Measurements from ENCODE around the gene TAS2R60. TPM values are rescaled to one million over a fixed set of nuclear protein-coding genes. Genes with fewer than 3 reads are reported as not detected.

The TAS2R60 gene
- total and polyA plus RNA-seq, 2 of the 4 experiments (the other 2 are of a cell fraction), result not detected

- H3K4me2 ChIP-seq (ENCODE audit: low read depth, low read length), result no peak overlapping the region
- ATAC-seq (ENCODE audit: low read depth) (peak; percentile 48), DNase-seq (no peak)
- WGBS, 2 experiments (ENCODE audit: extremely low coverage in 2 of 2, insufficient read length in 1 of 2), result no CpG with 5 or more reads among the region's 1 CpG
- no peak overlapping the region for H3K14ac ChIP-seq (replicated peaks; ENCODE audit: low read depth, low read length)
- no peak overlapping the region for H2BK20ac ChIP-seq (ENCODE audit: low read depth, low read length)
- no peaks in the 10 kb centered on the region for H3K36me3 ChIP-seq (ENCODE audit: control insufficient read depth, insufficient read depth, low read length)
- H4K5ac ChIP-seq (ENCODE audit: low read depth, low read length), result no peak overlapping the region
- peak overlapping the region; percentile 21; the same call in 1 of the 3 replicates for H2BK15ac ChIP-seq (ENCODE audit: low read depth, low read length)
- no peak overlapping the region for H3K18ac ChIP-seq (ENCODE audit: low read depth, low read length)
- H2AK5ac ChIP-seq (ENCODE audit: low read depth, low read length), result peak overlapping the region; percentile 51; the same call in 1 of the 2 replicates
- 0 out of 2 replicates have a peak overlapping the region, but pooled peaks have one; percentile 3 for H2BK120ac ChIP-seq (ENCODE audit: low read depth, low read length)
- H3K9ac ChIP-seq (ENCODE audit: low read depth, low read length), result no peak overlapping the region
- H3K4me3 ChIP-seq (ENCODE audit: insufficient read depth, low read depth, low read length), result no peak overlapping the region
- H3K56ac ChIP-seq (ENCODE audit: extremely low read depth, insufficient read depth, low read length), result no peak overlapping the region
- H2AK9ac ChIP-seq (replicated peaks; ENCODE audit: low read depth, low read length, poor library complexity), result no peak overlapping the region
- no peaks in the 10 kb centered on the region for H3K9me1 ChIP-seq (ENCODE audit: insufficient read depth, low read length)
- H3K4me1 ChIP-seq (ENCODE audit: control insufficient read depth, insufficient read depth, low read length), result peaks cover 7% of the 10 kb centered on the region
- H2BK5ac ChIP-seq (ENCODE audit: low read depth, low read length, poor library complexity, severe bottlenecking), result no peak overlapping the region
- BruUV-seq (replicated peaks), result no TSS peak
- intact Hi-C loops (cut with micrococcal nuclease) (loop anchor here (5.0 kb wide), 1 partner anchor 99 kb away; no protein-coding TSS in a partner anchor), in situ Hi-C loops (cut with MboI; ENCODE audit: low sequenced_read_pairs) (no loop called here), dilution Hi-C loops (cut with HindIII; ENCODE audit: low sequenced_read_pairs, unreplicated experiment) (no loop called here)
- H4K91ac ChIP-seq (ENCODE audit: insufficient read depth, low read depth, low read length), result peak overlapping the region; percentile 25; the same call in 1 of the 2 replicates
- 0 out of 2 replicates have a peak overlapping the region, but pooled peaks have one; percentile 13 for H3K4ac ChIP-seq (ENCODE audit: low read depth, low read length)
- H3K9me3 ChIP-seq (ENCODE audit: control insufficient read depth, insufficient read depth, low read length), result no peaks in the 10 kb centered on the region
- H3K27me3 ChIP-seq (ENCODE audit: control insufficient read depth, insufficient read depth, low read length), result no peaks in the 10 kb centered on the region
- ChIA-PET POLR2A (ENCODE audit: unreplicated experiment) (no interaction called here), CTCF (interaction anchor here (0.8 to 1.2 kb wide), 2 partner anchors 10 to 34 kb away, joined by 3 to 4 read pairs; no protein-coding TSS in a partner anchor)
- H2AFZ ChIP-seq (replicated peaks; ENCODE audit: low read length, poor library complexity), result no peak overlapping the region
- H4K8ac ChIP-seq (ENCODE audit: low read depth in 2 of 2, low read length in 2 of 2), result no peak overlapping the region
- no peaks in the 10 kb centered on the region for H4K20me1 ChIP-seq (ENCODE audit: insufficient read depth, low read length)
- TF ChIP-seq RAD21 (IDR thresholded peaks at IDR 0.05; ENCODE audit: low read length), result peak; percentile 35; the same call in 1 of the 2 replicates
- 0 out of 2 replicates have a peak, but pooled peaks have one; percentile 13 for TF ChIP-seq SMC3 (IDR thresholded peaks at IDR 0.05; ENCODE audit: low read depth, low read length)
- TF ChIP-seq CTCF (conservative IDR thresholded peaks at IDR 0.05; ENCODE audit: low read depth, low read length), result peak; percentile 45
- no peak for TF ChIP-seq CEBPB (IDR thresholded peaks at IDR 0.05; ENCODE audit: low read depth, low read length)
- H3K79me1 ChIP-seq (ENCODE audit: low read depth in 1 of 2, low read length in 2 of 2), result no peaks in the 10 kb centered on the region
- H3K27ac ChIP-seq (ENCODE audit: insufficient read depth, low read length), result no peak overlapping the region
- H3K23ac ChIP-seq (ENCODE audit: low read depth, low read length), result no peak overlapping the region
Measured at GRCh38 chr7:143490717-143491306, 47.6 kb downstream of the TAS2R60 start.

Data from IMR-90 (cell line).